ENCODE results near the gene PCCB. TPM values are rescaled to one million over a fixed set of nuclear protein-coding genes. Genes with fewer than 3 reads are reported as not detected.

The PCCB gene
- total and polyA plus RNA-seq, 2 of the 8 experiments (the other 6 are each of a cell fraction or from before 2014, with no cell fraction given) = 56.7 to 84.4 TPM

- Histone ChIP-seq H3K23me2 (ENCODE audit: low read depth, low read length) (no peaks in the 10 kb centered on the region; the same call in 1 of the 2 replicates), H2BK120ac (replicated peaks; ENCODE audit: low read depth, low read length) (no peak overlapping the region), H3K4me2 (ENCODE audit: insufficient read depth in 1 of 2, low read depth in 2 of 2, low read length in 2 of 2) (no peak overlapping the region), H4K8ac (ENCODE audit: extremely low read depth, insufficient read depth, low read length) (no peak overlapping the region), H3K79me1 (ENCODE audit: low read depth, low read length) (no peaks in the 10 kb centered on the region), H4K20me1 (replicated peaks in 1 of 2; ENCODE audit: control insufficient read depth in 1 of 2, insufficient read depth in 2 of 2, low read length in 2 of 2) (peaks cover 0 to 2% of the 10 kb centered on the region in 2 experiments), H3K36me3 (ENCODE audit: control insufficient read depth in 2 of 4, insufficient read depth in 4 of 4, low read length in 3 of 4) (no peaks in the 10 kb centered on the region), H3K18ac (ENCODE audit: extremely low read depth, low read length) (no peak overlapping the region), H3K14ac (ENCODE audit: insufficient read length) (no peak overlapping the region), H3K4me1 (replicated peaks in 1 of 4; ENCODE audit: control insufficient read depth in 3 of 4, insufficient read depth in 4 of 4, low read length in 3 of 4) (peaks cover 0 to 6% (median 3%) of the 10 kb centered on the region in 4 experiments; a peak in 4 of 7 replicates), H2AFZ (ENCODE audit: low read length) (no peak overlapping the region), H3K27me3 (replicated peaks in 1 of 4; ENCODE audit: control insufficient read depth in 3 of 4, extremely low read depth in 1 of 4, insufficient read depth in 3 of 4, low read length in 3 of 4) (peaks cover 0 to 17% (median 3%) of the 10 kb centered on the region in 4 experiments; a peak in 5 of 7 replicates), H3K4me3 (ENCODE audit: extremely low read depth in 1 of 4, insufficient read depth in 2 of 4, low read depth in 3 of 4, low read length in 4 of 4) (no peak overlapping the region), H4K91ac (replicated peaks; ENCODE audit: insufficient read length, low read length) (no peak overlapping the region), H3K23ac (ENCODE audit: insufficient read length) (no peak overlapping the region), H3K56ac (replicated peaks; ENCODE audit: insufficient read length, low read depth, low read length) (no peak overlapping the region), H2AK5ac (ENCODE audit: low read depth, low read length) (no peak overlapping the region), H3K9ac (replicated peaks in 1 of 4; ENCODE audit: extremely low read depth in 1 of 4, low read depth in 3 of 4, low read length in 3 of 4) (no peak overlapping the region), H3K27ac (ENCODE audit: low read depth, low read length) (no peak overlapping the region), H2BK15ac (ENCODE audit: low read length) (no peak overlapping the region), H3K4ac (replicated peaks; ENCODE audit: insufficient read length, low read depth, low read length) (no peak overlapping the region), H2BK5ac (ENCODE audit: low read depth, low read length) (no peak overlapping the region), H2BK20ac (ENCODE audit: low read length) (no peak overlapping the region), H2BK12ac (ENCODE audit: low read depth, low read length) (no peak overlapping the region), H3K9me3 (ENCODE audit: insufficient read depth in 2 of 2, low read depth in 1 of 2, low read length in 1 of 2) (no peaks in the 10 kb centered on the region; a peak in 1 of 4 replicates), H3K79me2 (ENCODE audit: control insufficient read depth in 1 of 2, insufficient read depth in 2 of 2, low read length in 2 of 2) (no peaks in the 10 kb centered on the region), H4K5ac (ENCODE audit: insufficient read length, low read depth, low read length) (no peak overlapping the region)
- no peak for FAIRE-seq
- POLR2A ChIA-PET (ENCODE audit: partially characterized antibody) = interaction anchor here (3.0 kb wide), 1 partner anchor 41 kb away, joined by 10 read pairs; the partner anchor contains the start of gene MSL2
- CTCF ChIA-PET (ENCODE audit: partially characterized antibody) = no interaction called here
- no peak for DNase-seq (ENCODE audit: low read depth in 1 of 2, low spot score in 2 of 2)
- no peak for TF ChIP-seq CHD2 (IDR thresholded peaks at IDR 0.05; ENCODE audit: low read length)
- 95% methylated on average over 1 of the region's 1 CpG; no CpG with 5 or more reads in 1 of the 2 experiments for WGBS, 2 experiments (ENCODE audit: extremely low coverage in 1 of 2, insufficient coverage in 1 of 2, insufficient read length in 1 of 2, insufficient replicate concordance in 2 of 2, low coverage in 1 of 2, low lambda C conversion rate in 2 of 2, missing lambda C conversion rate in 1 of 2)
Observed at GRCh38 chr3:136237103-136237502, 13.0 kb upstream of the PCCB start.
